H1 (cell line): Measurements from ENCODE around the gene OSBPL9. TPM values are rescaled to one million over a fixed set of nuclear protein-coding genes. Genes with fewer than 3 reads are reported as not detected.

Experiments used
- CTCF ChIA-PET: fragments of 300-600 bp; sonication (Branson Sonifier 250); formaldehyde crosslinking; loops from one replicate; lab custom pipeline; 2021; ENCODE audit not compliant: partially characterized antibody; lab: Charles Lee
- POLR2A ChIA-PET: fragments of 300-600 bp; sonication (Branson Sonifier 250); formaldehyde crosslinking; loops from one replicate; lab custom pipeline; 2021; ENCODE audit warnings: inconsistent platforms; ENCODE audit not compliant: partially characterized antibody; lab: Charles Lee
- DNase-seq, 2 experiments: peaks; one replicate each; pipeline versions ENCODE4 v3.0.0 to v3.0.0-alpha.2; 2010 to 2022; ENCODE audit warnings: low spot score in 2 of 2, low read depth in 1 of 2, mixed read lengths in 1 of 2
- FAIRE-seq: peaks from 2 replicates; lab custom pipeline; 2011; peaks lifted over from hg19 to GRCh38; lab: Jason Lieb, UNC
- H2AFZ ChIP-seq: 2 replicates; pipeline ENCODE4 v1.8.1; 2012; ENCODE audit warnings: low read length, inconsistent platforms
- H2AK5ac ChIP-seq: 2 replicates; pipeline ENCODE4 v1.6.1; 2013; ENCODE audit warnings: low read depth, low read length
- H2BK120ac ChIP-seq: replicated peaks from 2 replicates; pipeline ENCODE3; 2013; ENCODE audit warnings: low read depth, low read length, inconsistent platforms
- H2BK12ac ChIP-seq: 2 replicates; pipeline ENCODE4 v1.6.1; 2013; ENCODE audit warnings: low read depth, low read length
- H2BK15ac ChIP-seq: 2 replicates; pipeline ENCODE4 v1.6.1; 2013; ENCODE audit warnings: low read length
- H2BK20ac ChIP-seq: 2 replicates; pipeline ENCODE4 v1.6.1; 2013; ENCODE audit warnings: low read length
- H2BK5ac ChIP-seq: 2 replicates; pipeline ENCODE4 v1.6.1; 2013; ENCODE audit warnings: low read depth, low read length
- H3K14ac ChIP-seq: 2 replicates; pipeline ENCODE4 v1.6.1; 2013; ENCODE audit warnings: inconsistent platforms; ENCODE audit not compliant: insufficient read length
- H3K18ac ChIP-seq: 2 replicates; pipeline ENCODE4 v1.6.1; 2013; ENCODE audit warnings: low read length; ENCODE audit errors: extremely low read depth
- H3K23ac ChIP-seq: 2 replicates; pipeline ENCODE4 v1.6.1; 2013; ENCODE audit warnings: inconsistent platforms; ENCODE audit not compliant: insufficient read length
- H3K23me2 ChIP-seq: 2 replicates; pipeline ENCODE4 v1.6.1; 2013; ENCODE audit warnings: low read depth, low read length
- H3K27ac ChIP-seq: 2 replicates; pipeline ENCODE4 v1.6.1; 2011; ENCODE audit warnings: low read depth, low read length, inconsistent platforms
- H3K27me3 ChIP-seq, 4 experiments: replicated peaks in 1 of 4; 1 replicate in 1 of 4; 2 replicates in 3 of 4; pipeline versions ENCODE4 v1.6.1 to v1.8.1; 2011 to 2013; ENCODE audit warnings: low read length in 3 of 4, mild to moderate bottlenecking in 3 of 4, inconsistent platforms in 2 of 4, mixed read lengths in 2 of 4, moderate library complexity in 1 of 4; ENCODE audit not compliant: control insufficient read depth in 3 of 4, insufficient read depth in 3 of 4; ENCODE audit errors: extremely low read depth in 1 of 4
- H3K36me3 ChIP-seq, 4 experiments: 2 replicates each; pipeline versions ENCODE4 v1.6.1 to v1.8.1; 2011 to 2013; ENCODE audit warnings: mild to moderate bottlenecking in 4 of 4, low read length in 3 of 4, moderate library complexity in 2 of 4, control low read depth in 1 of 4, inconsistent platforms in 1 of 4; ENCODE audit not compliant: insufficient read depth in 4 of 4, control insufficient read depth in 2 of 4
- H3K4ac ChIP-seq: replicated peaks from 2 replicates; pipeline ENCODE3; 2013; ENCODE audit warnings: low read length, low read depth, mixed read lengths, inconsistent platforms; ENCODE audit not compliant: insufficient read length
- H3K4me1 ChIP-seq, 4 experiments: replicated peaks in 1 of 4; 1 replicate in 1 of 4; 2 replicates in 3 of 4; pipeline versions ENCODE4 v1.6.1 to v1.8.1; 2011 to 2013; ENCODE audit warnings: low read length in 3 of 4, inconsistent platforms in 2 of 4, mixed read lengths in 1 of 4; ENCODE audit not compliant: insufficient read depth in 4 of 4, control insufficient read depth in 3 of 4
- H3K4me2 ChIP-seq, 2 experiments: 2 replicates each; pipeline versions ENCODE4 v1.6.1 to v1.8.1; 2011 to 2013; ENCODE audit warnings: low read depth in 2 of 2, low read length in 2 of 2, control low read depth in 1 of 2, inconsistent platforms in 1 of 2, mild to moderate bottlenecking in 1 of 2; ENCODE audit not compliant: insufficient read depth in 1 of 2
- H3K4me3 ChIP-seq, 4 experiments: fragments of 200-600, 300-600 bp in 1 of 4; sonication (generic), shearing (Covaris generic), sonication (Bioruptor Twin) in 1 of 4; 2 replicates each; pipeline versions ENCODE4 v1.5.1 to v1.8.1; 2011 to 2016; ENCODE audit warnings: low read length in 4 of 4, low read depth in 3 of 4, control low read depth in 2 of 4, inconsistent platforms in 2 of 4, mild to moderate bottlenecking in 2 of 4, mixed read lengths in 1 of 4, moderate library complexity in 1 of 4; ENCODE audit not compliant: insufficient read depth in 2 of 4; ENCODE audit errors: extremely low read depth in 1 of 4
- H3K56ac ChIP-seq: replicated peaks from 2 replicates; pipeline ENCODE3; 2013; ENCODE audit warnings: low read depth, mild to moderate bottlenecking, mixed read lengths, low read length, inconsistent platforms; ENCODE audit not compliant: insufficient read length
- H3K79me1 ChIP-seq: 2 replicates; pipeline ENCODE4 v1.6.1; 2013; ENCODE audit warnings: low read depth, low read length, control low read depth
- H3K79me2 ChIP-seq, 2 experiments: 2 replicates each; pipeline versions ENCODE4 v1.6.1 to v1.8.1; 2012 to 2013; ENCODE audit warnings: low read length in 2 of 2, mild to moderate bottlenecking in 2 of 2, inconsistent platforms in 1 of 2; ENCODE audit not compliant: insufficient read depth in 2 of 2, control insufficient read depth in 1 of 2
- H3K9ac ChIP-seq, 4 experiments: replicated peaks in 1 of 4; 1 replicate in 1 of 4; 2 replicates in 3 of 4; pipeline versions ENCODE4 v1.6.1 to v1.8.1; 2011 to 2013; ENCODE audit warnings: low read depth in 3 of 4, low read length in 3 of 4, control low read depth in 2 of 4, mild to moderate bottlenecking in 2 of 4, moderate library complexity in 2 of 4, inconsistent platforms in 1 of 4; ENCODE audit errors: extremely low read depth in 1 of 4
- H3K9me3 ChIP-seq, 2 experiments: 2 replicates each; pipeline versions ENCODE4 v1.6.1 to v1.8.1; 2012 to 2013; ENCODE audit warnings: mild to moderate bottlenecking in 2 of 2, moderate library complexity in 2 of 2, control low read depth in 1 of 2, inconsistent platforms in 1 of 2, low read depth in 1 of 2, low read length in 1 of 2, mixed read lengths in 1 of 2; ENCODE audit not compliant: insufficient read depth in 2 of 2
- H4K20me1 ChIP-seq, 2 experiments: replicated peaks in 1 of 2; 2 replicates each; pipeline versions ENCODE3 to v1.8.1; 2011 to 2013; ENCODE audit warnings: inconsistent platforms in 2 of 2, low read length in 2 of 2, mild to moderate bottlenecking in 1 of 2; ENCODE audit not compliant: insufficient read depth in 2 of 2, control insufficient read depth in 1 of 2
- H4K5ac ChIP-seq: 2 replicates; pipeline ENCODE4 v1.6.1; 2013; ENCODE audit warnings: low read length, low read depth, mixed read lengths, inconsistent platforms; ENCODE audit not compliant: insufficient read length
- H4K8ac ChIP-seq: 2 replicates; pipeline ENCODE4 v1.8.0; 2013; ENCODE audit warnings: mild to moderate bottlenecking, moderate library complexity, low read length, inconsistent platforms; ENCODE audit not compliant: insufficient read depth; ENCODE audit errors: extremely low read depth
- H4K91ac ChIP-seq: replicated peaks from 2 replicates; pipeline ENCODE3; 2013; ENCODE audit warnings: low read length, mixed read lengths, inconsistent platforms; ENCODE audit not compliant: insufficient read length
- BRCA1 ChIP-seq: IDR thresholded peaks from 2 replicates; pipeline ENCODE4 v1.6.1; 2012; ENCODE audit warnings: low read depth, low read length, improper control_type of control experiment
- CBX8 ChIP-seq: fragments of 300-800, 300-1000 bp; sonication (generic); IDR thresholded peaks from 2 replicates; pipeline ENCODE4 v1.7.1; 2016; ENCODE audit warnings: low read depth, low read length, borderline replicate concordance
- EGR1 ChIP-seq: IDR thresholded peaks from 2 replicates; pipeline ENCODE4 v1.6.1; 2011; ENCODE audit warnings: low read depth, low read length, borderline replicate concordance
- GABPA ChIP-seq: IDR thresholded peaks from 2 replicates; pipeline ENCODE4 v1.6.1; 2011; ENCODE audit warnings: mild to moderate bottlenecking, low read length, moderate library complexity, borderline replicate concordance; ENCODE audit not compliant: insufficient read depth
- HDAC6 ChIP-seq: IDR thresholded peaks from one replicate; pipeline ENCODE4 v1.7.1; 2012; ENCODE audit warnings: low read depth, mild to moderate bottlenecking, inconsistent platforms, low read length, moderate library complexity
- JUN ChIP-seq: IDR thresholded peaks from 2 replicates; pipeline ENCODE4 v1.6.1; 2011; ENCODE audit warnings: low read depth, mild to moderate bottlenecking, improper control_type of control experiment, low read length
- POU5F1 ChIP-seq: IDR thresholded peaks from 2 replicates; pipeline ENCODE4 v1.6.1; 2011; ENCODE audit warnings: low read depth, mild to moderate bottlenecking, low read length, moderate library complexity
- RAD21 ChIP-seq, 2 experiments: IDR thresholded peaks in 1 of 2; conservative IDR thresholded peaks in 1 of 2; 2 replicates each; pipeline ENCODE4 v1.6.1; 2011; ENCODE audit warnings: low read depth in 2 of 2, low read length in 2 of 2, improper control_type of control experiment in 1 of 2, inconsistent platforms in 1 of 2, mild to moderate bottlenecking in 1 of 2, moderate library complexity in 1 of 2
- RBBP5 ChIP-seq: IDR thresholded peaks from 2 replicates; pipeline ENCODE4 v1.7.1; 2012; ENCODE audit warnings: low read depth, mild to moderate bottlenecking, inconsistent platforms, low read length, moderate library complexity, borderline replicate concordance
- SIN3A ChIP-seq, 2 experiments: IDR thresholded peaks in 1 of 2; conservative IDR thresholded peaks in 1 of 2; 2 replicates each; pipeline ENCODE4 v1.6.1; 2011 to 2012; ENCODE audit warnings: low read length in 2 of 2, improper control_type of control experiment in 1 of 2, low read depth in 1 of 2, mild to moderate bottlenecking in 1 of 2
- SP1 ChIP-seq: IDR thresholded peaks from 2 replicates; pipeline ENCODE4 v1.6.1; 2011; ENCODE audit warnings: low read depth, low read length
- TBP ChIP-seq: IDR thresholded peaks from 2 replicates; pipeline ENCODE4 v1.6.1; 2011; ENCODE audit warnings: low read depth, low read length, improper control_type of control experiment
- YY1 ChIP-seq: IDR thresholded peaks from 2 replicates; pipeline ENCODE4 v1.6.1; 2011; ENCODE audit warnings: low read depth, mild to moderate bottlenecking, low read length
- WGBS, 2 experiments: shearing (Covaris generic) in 1 of 2; methylation state at CpG; one replicate each; pipeline versions ENCODE4 v1.1.6 to v1.1.7; 2013 to 2015; ENCODE audit warnings: low lambda C conversion rate in 2 of 2, mixed read lengths in 2 of 2, inconsistent platforms in 1 of 2, low coverage in 1 of 2, missing lambda C conversion rate in 1 of 2; ENCODE audit not compliant: insufficient replicate concordance in 2 of 2, insufficient coverage in 1 of 2, insufficient read length in 1 of 2; ENCODE audit errors: extremely low coverage in 1 of 2, missing lambda C conversion rate in 1 of 2; 5-methylcytosine and 5-hydroxymethylcytosine counted together
- polyA plus RNA-seq, 7 experiments: library from polyadenylated mRNA; depleted of rRNA in 3 of 7; stranded (reverse) in 5 of 7; unstranded in 2 of 7; fragments of >200 nt in 5 of 7; fragments of 200-250 nt in 2 of 7; gene quantifications; 1 replicate in 5 of 7; 2 replicates in 1 of 7; 4 replicates in 1 of 7; pipeline versions ENCODE4 v1.2.1 to v1.2.3, GENCODE V29; 2011 to 2013; ENCODE audit warnings: missing spikeins in 2 of 7, mixed read lengths in 2 of 7
- total RNA-seq: library from RNA; stranded (reverse); fragmentation: NEBNext Ultra II Directional; extraction: Animal tissue kit (Norgen Biotek cat#: 25700); gene quantifications from 2 replicates; pipeline ENCODE4 v1.2.1, GENCODE V29; 2021

Gene OSBPL9
- total and polyA plus RNA-seq, 2 of the 8 experiments (the other 6 are each of a cell fraction or from before 2014, with no cell fraction given) = 58.2 to 71.6 TPM

- H2BK120ac ChIP-seq = no peak overlapping the region
- FAIRE-seq (no peak), DNase-seq (no peak)
- H3K4me1 ChIP-seq = peaks cover 0 to 5% (median 0%) of the 10 kb centered on the region in 4 experiments; a peak in 2 of 7 replicates
- no peak overlapping the region for H4K91ac ChIP-seq
- ChIA-PET CTCF (interaction anchor here (0.7 to 1.3 kb wide), 2 partner anchors 146 to 215 kb away, joined by 3 to 6 read pairs; no protein-coding TSS in a partner anchor), POLR2A (interaction anchor here (0.6 to 2.0 kb wide), 2 partner anchors 201 to 281 kb away, joined by 3 to 4 read pairs; no protein-coding TSS in a partner anchor)
- no peak overlapping the region for H3K56ac ChIP-seq
- no peak overlapping the region for H3K18ac ChIP-seq
- TF ChIP-seq HDAC6 = no peak
- TF ChIP-seq POU5F1 = no peak
- no peak for TF ChIP-seq RAD21 (IDR thresholded peaks at IDR 0.05 in 1 of 2, conservative IDR thresholded peaks at IDR 0.05 in 1 of 2; ENCODE audit: low read depth in 2 of 2, low read length in 2 of 2)
- no peak for TF ChIP-seq CBX8
- no peak for TF ChIP-seq GABPA
- TF ChIP-seq TBP = no peak
- no peak for TF ChIP-seq SIN3A (conservative IDR thresholded peaks at IDR 0.05 in 1 of 2, IDR thresholded peaks at IDR 0.05 in 1 of 2; ENCODE audit: low read depth in 1 of 2, low read length in 2 of 2)
- no peak for TF ChIP-seq YY1
- no peak for TF ChIP-seq BRCA1
- TF ChIP-seq RBBP5 = no peak
- TF ChIP-seq JUN = no peak
- no peak for TF ChIP-seq SP1
- no peak for TF ChIP-seq EGR1
- no peak overlapping the region for H3K9ac ChIP-seq
- no peak overlapping the region for H3K4me3 ChIP-seq
- no peak overlapping the region for H2BK5ac ChIP-seq
- H3K23me2 ChIP-seq = no peaks in the 10 kb centered on the region
- no peaks in the 10 kb centered on the region for H4K20me1 ChIP-seq
- H3K27ac ChIP-seq = no peak overlapping the region
- H2BK20ac ChIP-seq = no peak overlapping the region
- no peak overlapping the region for H3K23ac ChIP-seq
- H2AFZ ChIP-seq = no peak overlapping the region
- H2BK12ac ChIP-seq = no peak overlapping the region
- H4K5ac ChIP-seq = no peak overlapping the region
- H3K79me2 ChIP-seq = peaks cover 0 to 36% of the 10 kb centered on the region in 2 experiments; a peak in 3 of 4 replicates
- H2AK5ac ChIP-seq = no peak overlapping the region
- no peaks in the 10 kb centered on the region for H3K9me3 ChIP-seq
- no peak overlapping the region for H2BK15ac ChIP-seq
- H3K4ac ChIP-seq = no peak overlapping the region
- no peaks in the 10 kb centered on the region for H3K79me1 ChIP-seq
- no peak overlapping the region for H4K8ac ChIP-seq
- H3K27me3 ChIP-seq = no peaks in the 10 kb centered on the region
- H3K14ac ChIP-seq = no peak overlapping the region
- H3K36me3 ChIP-seq = no peaks in the 10 kb centered on the region
- H3K4me2 ChIP-seq = no peak overlapping the region
- WGBS, 2 experiments = 94% methylated on average over 1 of the region's 1 CpG; no CpG with 5 or more reads in 1 of the 2 experiments
Observed at GRCh38 chr1:51623450-51623849, 6.6 kb downstream of the OSBPL9 start.
